GM18861 (cell line): ENCODE results near the gene TBCB.
"Not testable (repeated sequence)": the region's sequence is repeated elsewhere in the genome, so short reads cannot be mapped to it uniquely, and the experiment has no call there.

Source experiments
- ATAC-seq: cut with Tn5 transposase; IDR thresholded peaks from one replicate; pipeline ENCODE4 v1.9.1; 2021; ENCODE audit not compliant: unreplicated experiment

TBCB gene

DNA sequence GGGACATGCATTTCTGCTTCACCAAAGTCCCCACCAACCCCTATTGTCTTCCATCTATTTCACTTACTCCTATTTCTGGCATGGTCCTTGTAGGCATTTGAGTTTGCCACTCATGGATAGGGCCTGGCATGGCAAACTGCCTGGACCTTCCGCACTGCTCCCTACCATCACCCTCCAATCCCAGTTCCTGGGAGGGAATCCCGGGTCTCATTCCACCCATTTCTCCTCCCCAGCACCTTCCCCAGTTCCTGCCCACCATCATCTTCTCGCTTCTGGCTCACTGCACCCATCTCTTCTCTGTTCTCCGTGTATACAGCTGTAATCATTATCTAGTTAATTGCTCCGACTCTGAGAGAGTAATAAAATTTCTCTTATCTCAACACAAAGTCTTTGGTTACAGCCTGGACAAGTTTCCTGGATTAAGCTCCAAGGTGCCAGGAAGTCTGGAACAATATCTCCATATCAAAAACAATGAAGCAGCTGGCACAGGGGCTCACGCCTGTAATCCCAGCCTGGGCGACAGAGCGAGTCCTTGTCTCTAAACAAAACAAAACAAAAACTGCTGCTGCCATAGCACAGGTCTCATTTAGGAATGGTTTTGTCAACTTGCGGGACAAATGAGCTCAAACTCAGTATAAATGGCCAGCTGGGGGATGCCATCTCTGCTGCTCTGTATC, 54.0 kb downstream of the TBCB start:
- ATAC-seq = no peak

GRCh38 chr19:36172852-36173251, 57.6 kb downstream of the TBCB start:
- ATAC-seq = no peak

DNA sequence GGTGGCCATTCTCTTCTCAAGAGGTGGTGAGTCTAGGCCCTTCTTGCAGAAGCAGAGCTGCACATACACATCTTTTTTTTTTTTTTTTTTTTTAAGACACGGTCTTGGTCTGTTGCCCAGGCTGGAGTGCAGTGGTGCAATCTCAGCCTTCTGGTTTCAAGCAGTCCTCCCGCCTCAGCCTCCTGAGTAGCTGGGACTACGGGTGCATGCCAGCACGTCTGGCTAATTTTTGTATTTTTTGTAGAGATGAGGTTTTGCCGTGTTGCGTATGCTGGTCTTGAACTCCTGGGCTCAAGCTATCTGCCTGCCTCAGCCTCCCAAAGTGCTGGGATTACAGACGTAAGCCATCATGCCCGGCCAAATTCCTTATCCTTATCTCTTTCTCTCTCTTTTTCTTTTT, 58.6 kb downstream of the TBCB start:
- ATAC-seq = not testable (repeated sequence)
